ENCODE data around the gene GDPD2.
A peak's percentile ranks its signal among the peaks of the same experiment; 100 is the strongest.
"Not testable (repeated sequence)": the region's sequence is repeated elsewhere in the genome, so short reads cannot be mapped to it uniquely, and the experiment has no call there.

The GDPD2 gene, protein sequence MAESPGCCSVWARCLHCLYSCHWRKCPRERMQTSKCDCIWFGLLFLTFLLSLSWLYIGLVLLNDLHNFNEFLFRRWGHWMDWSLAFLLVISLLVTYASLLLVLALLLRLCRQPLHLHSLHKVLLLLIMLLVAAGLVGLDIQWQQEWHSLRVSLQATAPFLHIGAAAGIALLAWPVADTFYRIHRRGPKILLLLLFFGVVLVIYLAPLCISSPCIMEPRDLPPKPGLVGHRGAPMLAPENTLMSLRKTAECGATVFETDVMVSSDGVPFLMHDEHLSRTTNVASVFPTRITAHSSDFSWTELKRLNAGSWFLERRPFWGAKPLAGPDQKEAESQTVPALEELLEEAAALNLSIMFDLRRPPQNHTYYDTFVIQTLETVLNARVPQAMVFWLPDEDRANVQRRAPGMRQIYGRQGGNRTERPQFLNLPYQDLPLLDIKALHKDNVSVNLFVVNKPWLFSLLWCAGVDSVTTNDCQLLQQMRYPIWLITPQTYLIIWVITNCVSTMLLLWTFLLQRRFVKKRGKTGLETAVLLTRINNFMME

DNA sequence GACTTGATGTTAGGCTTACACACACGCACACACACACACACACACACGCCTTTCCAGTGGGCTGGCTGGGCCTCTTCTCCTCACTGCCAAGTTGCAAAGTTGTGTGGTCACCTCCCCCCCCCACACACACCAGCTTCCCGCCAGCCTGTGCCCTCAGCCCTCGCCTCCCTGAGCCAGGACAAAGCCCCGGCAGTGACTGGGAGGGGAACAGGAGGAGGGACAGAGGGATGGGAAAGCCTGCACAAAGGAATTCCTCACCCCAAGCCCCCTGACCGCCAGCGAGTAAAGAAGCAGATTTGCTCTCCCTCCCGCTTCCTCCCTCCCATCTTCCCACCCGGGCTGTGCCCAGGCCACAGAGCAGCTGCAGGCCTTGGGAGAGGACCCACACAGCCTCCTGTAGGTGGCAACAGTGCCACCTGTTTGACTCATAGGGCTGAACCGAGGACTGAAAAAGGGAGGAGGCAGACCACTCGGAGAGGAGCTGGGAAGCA is at the start of gene GDPD2:
Gene GDPD2 (plus strand): TSS at position 464 of the 491 bp plus-strand sequence. CDS start 1,671 bp downstream, outside the sequence.
- Mint-ChIP-seq H3K27me3 (peaks cover 9% of the 10 kb centered on the region), H3K27ac (no peak within 1 kb of the TSS), H3K4me3 (no peak within 1 kb of the TSS), H3K36me3 (no peaks in the 10 kb centered on the region), H3K9me3 (no peaks in the 10 kb centered on the region), H3K4me1 (no peaks in the 10 kb centered on the region)
- ATAC-seq: no peak

DNA sequence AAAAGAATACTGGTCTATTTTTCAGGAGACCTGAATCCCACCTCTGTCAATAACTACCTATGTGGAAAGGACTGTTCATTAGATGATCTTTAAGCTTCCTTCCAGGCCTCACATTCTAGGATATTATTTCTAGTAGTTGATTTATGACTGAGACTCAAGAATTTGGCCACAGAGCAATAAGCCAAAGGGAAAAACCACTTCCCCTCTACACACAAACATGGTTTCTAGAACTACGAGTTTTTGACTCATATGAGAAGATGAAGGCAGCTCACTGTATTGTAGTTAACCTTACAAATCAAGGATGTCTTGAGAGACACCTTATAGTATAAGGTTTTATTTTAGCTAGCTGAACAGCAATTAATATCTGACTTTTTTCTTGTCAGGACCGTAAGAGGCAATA is 36.9 kb upstream of the GDPD2 start:
- Mint-ChIP-seq H3K27ac (no peak overlapping the region), H3K36me3 (no peaks in the 10 kb centered on the region), H3K9me3 (no peaks in the 10 kb centered on the region), H3K4me3 (no peak overlapping the region), H3K27me3 (no peaks in the 10 kb centered on the region), H3K4me1 (no peaks in the 10 kb centered on the region)
- no peak for ATAC-seq

DNA sequence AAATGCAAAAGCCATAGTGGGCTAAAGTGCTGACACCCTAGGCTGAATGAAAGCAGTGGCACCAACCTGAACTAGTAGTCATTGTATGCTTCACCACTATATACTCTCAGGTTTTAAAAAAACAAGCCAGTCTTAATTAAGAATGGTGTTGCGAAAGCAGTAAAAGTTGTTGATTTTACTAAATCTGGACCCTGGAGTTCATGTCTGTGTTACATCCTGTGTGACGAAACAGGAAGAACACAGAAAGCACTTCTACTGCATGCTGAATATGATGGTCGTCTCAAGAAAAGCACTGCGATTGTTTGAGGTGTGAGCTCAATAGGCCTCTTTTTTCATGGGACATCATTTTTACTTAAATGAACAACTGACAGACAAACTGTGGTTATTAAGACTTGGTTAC is 24.2 kb upstream of the GDPD2 start:
- Mint-ChIP-seq H3K4me3 (no peak overlapping the region), H3K27ac (no peak overlapping the region), H3K9me3 (no peaks in the 10 kb centered on the region), H3K4me1 (no peaks in the 10 kb centered on the region), H3K36me3 (no peaks in the 10 kb centered on the region), H3K27me3 (no peaks in the 10 kb centered on the region)
- no peak for ATAC-seq

DNA sequence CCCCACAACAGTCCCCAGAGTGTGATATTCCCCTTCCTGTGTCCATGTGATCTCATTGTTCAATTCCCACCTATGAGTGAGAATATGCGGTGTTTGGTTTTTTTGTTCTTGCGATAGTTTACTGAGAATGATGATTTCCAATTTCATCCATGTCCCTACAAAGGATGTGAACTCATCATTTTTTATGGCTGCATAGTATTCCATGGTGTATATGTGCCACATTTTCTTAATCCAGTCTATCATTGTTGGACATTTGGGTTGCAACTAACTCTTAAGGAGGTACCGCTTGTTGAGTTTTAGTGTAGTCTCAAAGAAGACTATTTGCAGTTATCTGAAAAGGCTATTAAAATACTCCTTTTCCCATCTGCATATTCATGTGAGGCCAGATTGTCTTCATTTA is 22.9 kb upstream of the GDPD2 start:
- H3K4me3 Mint-ChIP-seq, H3K9me3 Mint-ChIP-seq, ATAC-seq, H3K36me3 Mint-ChIP-seq, H3K4me1 Mint-ChIP-seq, H3K27me3 Mint-ChIP-seq, H3K27ac Mint-ChIP-seq: not testable (repeated sequence)

DNA sequence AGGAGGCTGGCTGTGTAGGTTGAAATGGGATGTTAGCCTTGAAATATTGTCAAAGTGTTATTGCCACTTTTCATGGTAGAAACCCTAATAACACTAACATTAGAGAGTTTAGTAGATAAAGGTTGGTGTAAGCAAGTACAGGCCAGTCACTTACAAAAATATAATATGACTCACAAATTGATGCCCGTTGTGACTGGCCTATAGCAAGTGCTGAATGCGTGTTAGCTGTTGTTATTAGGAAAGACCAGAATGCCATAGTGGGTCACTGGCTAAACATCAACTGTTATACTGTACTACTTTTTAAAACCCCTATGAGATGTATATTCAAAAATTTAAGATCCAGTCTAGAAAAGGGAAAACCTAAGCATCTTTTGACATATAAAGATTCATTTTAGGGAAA is 20.4 kb upstream of the GDPD2 start:
- no peaks in the 10 kb centered on the region for H3K4me1 Mint-ChIP-seq
- H3K9me3 Mint-ChIP-seq: no peaks in the 10 kb centered on the region
- no peak for ATAC-seq
- H3K4me3 Mint-ChIP-seq: no peak overlapping the region
- no peak overlapping the region for H3K27ac Mint-ChIP-seq
- no peaks in the 10 kb centered on the region for H3K27me3 Mint-ChIP-seq
- H3K36me3 Mint-ChIP-seq: no peaks in the 10 kb centered on the region

DNA sequence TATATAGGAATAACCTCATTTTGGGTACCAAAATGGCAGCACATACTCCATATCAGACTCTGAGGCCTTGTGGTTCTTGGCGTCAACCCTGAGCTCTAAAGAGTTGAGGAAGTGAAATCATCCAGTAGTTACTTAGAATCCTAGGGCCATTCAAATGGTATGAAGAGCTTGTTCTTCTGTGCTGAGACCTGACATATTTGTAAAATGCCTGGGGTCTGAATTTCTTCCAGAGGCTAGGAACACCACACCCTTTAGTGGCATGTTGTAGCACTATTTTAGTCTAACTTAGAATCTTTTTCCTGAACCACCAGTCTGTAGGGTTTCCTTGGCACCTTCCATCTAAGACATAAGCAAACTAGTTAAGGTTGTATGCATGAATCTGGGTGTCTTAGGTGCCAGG is 18.1 kb upstream of the GDPD2 start:
- no peaks in the 10 kb centered on the region for H3K36me3 Mint-ChIP-seq
- no peaks in the 10 kb centered on the region for H3K27me3 Mint-ChIP-seq
- no peaks in the 10 kb centered on the region for H3K9me3 Mint-ChIP-seq
- no peak overlapping the region for H3K4me3 Mint-ChIP-seq
- no peak overlapping the region for H3K27ac Mint-ChIP-seq
- no peaks in the 10 kb centered on the region for H3K4me1 Mint-ChIP-seq
- ATAC-seq: no peak

DNA sequence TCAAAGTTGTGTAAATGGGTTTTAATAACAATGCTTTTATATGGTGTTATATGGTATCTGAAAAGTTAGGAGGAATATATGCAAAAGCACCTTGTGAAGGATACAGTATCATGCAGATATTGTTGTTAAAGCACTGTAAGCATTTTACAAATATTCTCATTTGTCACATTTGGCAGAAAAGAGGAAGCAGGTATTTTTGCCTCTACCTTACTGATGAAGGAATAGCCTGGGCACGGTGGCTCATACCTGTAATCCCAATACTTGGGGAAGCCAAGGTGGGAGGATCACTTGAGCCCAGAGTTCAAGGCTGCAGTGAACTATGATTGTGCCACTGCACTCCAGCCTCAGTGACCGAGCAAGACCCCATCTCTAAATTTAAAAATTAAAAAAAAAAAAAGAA is 12.2 kb upstream of the GDPD2 start:
- Mint-ChIP-seq H3K27me3 (no peaks in the 10 kb centered on the region), H3K4me1 (no peaks in the 10 kb centered on the region), H3K36me3 (no peaks in the 10 kb centered on the region), H3K4me3 (no peak overlapping the region), H3K27ac (no peak overlapping the region), H3K9me3 (no peaks in the 10 kb centered on the region)
- no peak for ATAC-seq

DNA sequence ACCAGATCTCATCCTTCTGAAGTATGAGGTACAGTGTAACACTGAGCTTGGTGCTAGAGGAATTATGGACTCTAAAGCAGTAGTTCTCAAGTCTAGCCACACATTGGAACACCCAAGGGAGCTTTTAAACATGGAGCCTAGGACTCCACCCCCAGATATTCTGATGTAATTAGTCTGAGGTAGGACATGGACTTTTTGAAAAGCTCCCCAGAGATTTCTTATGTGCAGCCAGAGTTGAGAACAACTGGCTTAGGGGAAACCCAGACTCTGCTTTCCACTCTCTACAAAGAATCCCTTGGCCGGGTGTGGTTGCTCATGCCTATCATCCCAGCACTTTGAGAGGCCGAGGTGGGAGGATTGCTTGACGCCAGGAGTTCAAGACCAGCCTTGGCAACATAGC is 11.6 kb upstream of the GDPD2 start:
- H3K4me1 Mint-ChIP-seq: no peaks in the 10 kb centered on the region
- H3K9me3 Mint-ChIP-seq: no peaks in the 10 kb centered on the region
- H3K27ac Mint-ChIP-seq: no peak overlapping the region
- H3K27me3 Mint-ChIP-seq: no peaks in the 10 kb centered on the region
- H3K4me3 Mint-ChIP-seq: no peak overlapping the region
- peak; percentile 36 for ATAC-seq
- H3K36me3 Mint-ChIP-seq: no peaks in the 10 kb centered on the region

DNA sequence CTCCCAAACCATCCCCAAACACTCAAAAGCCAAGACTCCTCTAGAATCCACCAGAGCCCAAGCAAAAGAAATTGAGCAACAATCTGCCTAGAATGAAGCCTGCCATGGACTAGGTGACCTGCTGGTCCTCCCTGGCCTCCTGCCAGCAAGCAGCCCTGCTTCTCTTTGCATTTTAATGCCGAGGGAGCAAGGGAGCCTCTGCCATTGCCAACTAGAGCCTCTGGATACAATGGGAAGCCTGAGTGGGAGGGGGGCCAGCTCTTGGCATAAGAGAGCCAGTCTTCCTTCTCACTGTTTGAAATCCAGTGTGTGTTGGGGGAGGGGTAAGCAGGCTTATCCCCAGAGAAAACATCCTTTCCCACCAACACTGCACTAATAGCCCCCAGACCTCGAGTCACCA is 1.5 kb upstream of the GDPD2 start:
- ATAC-seq: no peak
- Mint-ChIP-seq H3K4me3 (no peak overlapping the region), H3K9me3 (no peaks in the 10 kb centered on the region), H3K27me3 (peaks cover 9% of the 10 kb centered on the region), H3K36me3 (no peaks in the 10 kb centered on the region), H3K4me1 (no peaks in the 10 kb centered on the region), H3K27ac (no peak overlapping the region)

DNA sequence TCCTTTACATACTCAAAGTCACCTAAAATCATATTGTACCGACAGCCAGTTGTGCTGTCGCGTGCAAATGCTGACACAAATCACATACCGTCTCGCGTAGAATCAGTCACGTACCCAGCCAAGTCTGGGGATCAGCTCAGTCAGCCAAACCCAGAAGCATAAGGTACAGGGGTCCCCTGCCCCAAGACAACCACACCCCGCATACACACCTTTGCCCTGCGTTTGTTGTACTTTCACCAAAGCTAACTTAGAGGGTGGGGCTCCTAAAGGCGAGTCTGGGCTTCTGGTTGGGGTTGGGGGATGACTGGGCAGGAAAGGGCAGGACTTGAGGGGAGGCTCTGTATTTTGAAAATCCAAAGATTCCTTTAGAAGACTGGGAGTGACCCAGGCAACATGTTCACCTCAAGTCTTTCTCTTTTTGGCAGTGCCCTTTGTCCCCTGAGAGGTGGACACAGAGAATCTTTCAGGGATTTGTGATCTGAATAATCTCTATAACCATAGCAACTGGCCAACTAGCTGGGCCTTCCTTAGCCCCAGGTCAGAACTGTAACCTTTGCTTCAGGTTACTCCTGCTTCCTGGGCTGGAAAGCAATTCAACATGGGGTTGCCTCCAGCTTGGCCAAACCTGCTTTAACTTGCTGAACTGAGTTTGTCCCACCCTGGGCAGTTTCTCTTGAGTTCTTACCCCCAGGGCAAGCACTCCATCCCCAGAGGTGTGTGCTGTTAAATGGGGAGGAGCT is 992 bp downstream of the GDPD2 start:
- peaks cover 9% of the 10 kb centered on the region for H3K27me3 Mint-ChIP-seq
- no peak overlapping the region for H3K4me3 Mint-ChIP-seq
- no peaks in the 10 kb centered on the region for H3K9me3 Mint-ChIP-seq
- no peaks in the 10 kb centered on the region for H3K36me3 Mint-ChIP-seq
- no peaks in the 10 kb centered on the region for H3K4me1 Mint-ChIP-seq
- no peak for ATAC-seq
- H3K27ac Mint-ChIP-seq: no peak overlapping the region

DNA sequence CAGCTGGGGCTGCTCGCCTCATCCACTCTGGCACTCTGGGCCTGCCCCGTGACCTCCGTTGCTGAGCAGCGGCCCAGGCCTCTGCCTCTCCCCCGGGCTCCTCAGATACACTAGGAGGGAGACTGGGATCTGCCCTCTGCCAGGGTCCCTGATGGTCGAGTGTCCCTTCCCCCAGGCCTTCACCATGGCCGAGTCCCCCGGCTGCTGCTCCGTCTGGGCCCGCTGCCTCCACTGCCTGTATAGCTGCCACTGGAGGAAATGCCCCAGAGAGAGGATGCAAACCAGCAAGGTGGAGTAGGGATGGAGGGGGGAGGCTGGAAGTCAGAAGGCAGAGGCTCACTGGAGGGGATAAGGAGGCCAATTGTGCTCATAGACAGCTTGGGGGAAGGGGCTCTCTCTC is 1.7 kb downstream of the GDPD2 start:
- H3K36me3 Mint-ChIP-seq: no peaks in the 10 kb centered on the region

DNA sequence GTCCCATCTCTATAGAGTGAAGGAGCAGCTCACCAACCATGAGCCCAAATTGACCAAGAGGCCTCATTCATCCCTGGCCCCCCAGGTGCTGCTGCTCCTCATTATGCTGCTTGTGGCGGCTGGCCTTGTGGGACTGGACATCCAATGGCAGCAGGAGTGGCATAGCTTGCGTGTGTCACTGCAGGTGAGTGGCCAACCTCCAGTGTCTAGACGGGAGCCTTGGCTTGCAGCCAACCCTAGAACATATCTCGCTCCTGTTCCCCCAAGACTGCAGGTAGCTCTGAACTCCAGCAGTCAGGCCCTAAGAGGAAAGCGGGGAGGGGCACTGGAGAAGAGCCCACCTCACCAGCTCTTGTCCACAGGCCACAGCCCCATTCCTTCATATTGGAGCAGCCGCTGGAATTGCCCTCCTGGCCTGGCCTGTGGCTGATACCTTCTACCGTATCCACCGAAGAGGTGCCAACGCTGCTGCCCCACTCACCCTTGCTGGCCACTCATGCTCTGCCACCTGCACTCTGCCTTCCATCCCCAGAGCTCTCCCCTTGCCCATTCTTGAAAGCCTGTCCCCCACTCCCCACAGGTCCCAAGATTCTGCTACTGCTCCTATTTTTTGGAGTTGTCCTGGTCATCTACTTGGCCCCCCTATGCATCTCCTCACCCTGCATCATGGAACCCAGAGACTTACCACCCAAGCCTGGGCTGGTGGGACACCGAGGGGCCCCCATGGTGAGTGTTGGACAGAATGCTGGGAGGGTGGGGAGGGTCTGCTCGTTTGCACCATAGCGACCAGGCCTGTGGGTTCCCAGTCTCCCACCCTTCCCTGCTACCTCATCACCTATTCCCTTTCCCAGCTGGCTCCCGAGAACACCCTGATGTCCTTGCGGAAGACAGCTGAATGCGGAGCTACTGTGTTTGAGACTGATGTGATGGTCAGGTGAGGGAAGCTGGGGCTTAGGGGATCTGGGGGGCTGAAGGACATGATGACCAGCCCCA is 3.5 kb downstream of the GDPD2 start:
- Mint-ChIP-seq H3K27ac (no peak overlapping the region), H3K4me1 (no peaks in the 10 kb centered on the region), H3K27me3 (peaks cover 9% of the 10 kb centered on the region), H3K9me3 (no peaks in the 10 kb centered on the region), H3K4me3 (no peak overlapping the region), H3K36me3 (no peaks in the 10 kb centered on the region)
- no peak for ATAC-seq

More for the DNA sequence above, 1.7 kb downstream of the GDPD2 start:
- no peak for ATAC-seq
- H3K9me3 Mint-ChIP-seq: no peaks in the 10 kb centered on the region
- no peaks in the 10 kb centered on the region for H3K4me1 Mint-ChIP-seq
- no peak overlapping the region for H3K27ac Mint-ChIP-seq
- peaks cover 9% of the 10 kb centered on the region for H3K27me3 Mint-ChIP-seq
- H3K4me3 Mint-ChIP-seq: no peak overlapping the region

DNA sequence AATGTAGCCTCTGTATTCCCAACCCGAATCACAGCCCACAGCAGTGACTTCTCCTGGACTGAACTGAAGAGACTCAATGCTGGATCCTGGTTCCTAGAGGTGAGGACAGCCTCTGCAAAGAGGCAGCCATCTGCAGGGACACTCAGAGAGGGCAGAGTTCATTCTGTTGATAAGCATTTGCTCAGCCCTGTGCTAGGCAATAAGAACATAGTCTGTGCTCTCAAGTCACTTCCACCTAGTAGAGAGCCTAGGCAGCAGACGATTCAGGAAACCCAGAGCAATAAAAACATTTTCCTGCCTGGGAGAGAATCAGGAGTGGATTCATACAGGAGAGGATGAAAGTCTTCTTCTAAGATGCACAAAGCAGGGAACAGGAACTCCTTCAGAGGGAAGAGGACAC is 4.3 kb downstream of the GDPD2 start:
- ATAC-seq: no peak
- no peak overlapping the region for H3K27ac Mint-ChIP-seq
- H3K4me1 Mint-ChIP-seq: no peaks in the 10 kb centered on the region
- no peak overlapping the region for H3K4me3 Mint-ChIP-seq
- H3K36me3 Mint-ChIP-seq: no peaks in the 10 kb centered on the region
- no peaks in the 10 kb centered on the region for H3K9me3 Mint-ChIP-seq
- H3K27me3 Mint-ChIP-seq: peaks cover 9% of the 10 kb centered on the region

DNA sequence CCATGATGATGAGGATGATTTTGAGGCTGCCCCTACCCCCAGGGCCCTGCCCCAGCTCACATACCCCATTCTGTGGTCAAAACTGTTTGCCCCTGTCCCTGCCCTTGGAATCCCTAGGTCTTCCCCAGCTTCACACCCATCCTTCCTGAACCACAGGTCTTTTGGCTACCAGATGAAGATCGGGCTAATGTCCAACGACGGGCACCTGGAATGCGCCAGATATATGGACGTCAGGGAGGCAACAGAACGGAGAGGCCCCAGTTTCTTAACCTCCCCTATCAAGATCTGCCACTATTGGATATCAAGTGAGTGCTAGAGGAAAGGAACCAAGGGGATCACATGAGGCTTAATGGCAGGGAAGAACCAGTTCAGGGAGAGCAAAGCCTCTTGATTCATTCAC is 6.6 kb downstream of the GDPD2 start:
- H3K36me3 Mint-ChIP-seq: no peaks in the 10 kb centered on the region
- H3K27ac Mint-ChIP-seq: no peak overlapping the region
- peaks cover 11% of the 10 kb centered on the region for H3K4me1 Mint-ChIP-seq
- no peak for ATAC-seq
- H3K4me3 Mint-ChIP-seq: no peak overlapping the region
- no peaks in the 10 kb centered on the region for H3K27me3 Mint-ChIP-seq
- no peaks in the 10 kb centered on the region for H3K9me3 Mint-ChIP-seq

Data from stimulated activated memory B cell treated with anti-CD40 and anti-IgM and Interleukin-4, amounts not matched to agents 10 μg/mL and 1 μg/mL and 100 μg/mL, for 72 hours (primary cell).